Tibial nerve (tissue), 4 donors: ENCODE results near the gene BCL2. TPM values are rescaled to one million over a fixed set of nuclear protein-coding genes. Genes with fewer than 3 reads are reported as not detected.

ENCODE experiments used
- DNase-seq, 2 donors: peaks; one replicate each; pipeline ENCODE4 v3.0.0-alpha.2; 2019; ENCODE audit warnings: low spot score in 2 of 2
- H3K27ac ChIP-seq, 4 donors: fragments of 200-600 bp; sonication (generic) in 3 of 4; one replicate each; pipeline ENCODE4 v1.5.1; 2017 to 2019; ENCODE audit warnings: mild to moderate bottlenecking in 1 of 4
- H3K27me3 ChIP-seq, 2 donors: fragments of 200-600 bp; sonication (generic) in 1 of 2; one replicate each; pipeline versions ENCODE4 v1.5.1 to v1.6.0; 2017 to 2019
- H3K36me3 ChIP-seq, 3 donors: fragments of 200-600 bp; sonication (generic); one replicate each; pipeline ENCODE4 v1.5.1; 2018 to 2019
- H3K4me1 ChIP-seq, 4 donors: fragments of 200-600 bp; sonication (generic) in 3 of 4; one replicate each; pipeline ENCODE4 v1.5.1; 2017 to 2019
- H3K4me3 ChIP-seq, 4 donors: fragments of 200-600 bp; sonication (generic) in 3 of 4; one replicate each; pipeline ENCODE4 v1.5.1; 2017 to 2019; ENCODE audit warnings: mild to moderate bottlenecking in 1 of 4, moderate library complexity in 1 of 4
- H3K9me3 ChIP-seq, 4 donors: fragments of 200-600 bp; sonication (generic) in 3 of 4; one replicate each; pipeline ENCODE4 v1.5.1; 2017 to 2019
- CTCF ChIP-seq, 5 experiments: fragments of 200-600 bp in 3 of 5; fragments of 450-650 bp in 2 of 5; sonication (generic) in 3 of 5; IDR thresholded peaks; one replicate each; pipeline ENCODE4 v1.5.1; 2016 to 2019; ENCODE audit warnings: antibody characterized with exemption in 5 of 5, mild to moderate bottlenecking in 3 of 5, moderate library complexity in 2 of 5
- EP300 ChIP-seq, 2 donors: sonication (generic); formaldehyde crosslinking; IDR thresholded peaks; one replicate each; pipeline ENCODE4 v1.6.1; 2017; ENCODE audit warnings: antibody characterized with exemption in 2 of 2, mild to moderate bottlenecking in 1 of 2
- POLR2A ChIP-seq, 2 donors: fragments of 450-650 bp; IDR thresholded peaks; one replicate each; pipeline ENCODE4 v1.6.1; 2017; ENCODE audit warnings: antibody characterized with exemption in 2 of 2, mild to moderate bottlenecking in 2 of 2, moderate library complexity in 2 of 2
- WGBS, 2 donors: methylation state at CpG; one replicate each; pipeline ENCODE4 v1.1.5; 2018; 5-methylcytosine and 5-hydroxymethylcytosine counted together
- total RNA-seq, 4 donors: library from RNA; depleted of rRNA; stranded (reverse); fragments of >200 nt; gene quantifications; one replicate each; pipeline ENCODE4 v1.1.0, GENCODE V29; 2016

Gene BCL2
- total RNA-seq, 4 donors from 2014 or later: 54.7 to 79.1 (median 67.0) TPM

GRCh38 chr18:63311118-63312018 lies 8.2 kb downstream of the BCL2 start:
- Histone ChIP-seq H3K36me3 (no peaks in the 10 kb centered on the region), H3K9me3 (no peaks in the 10 kb centered on the region), H3K27me3 (no peaks in the 10 kb centered on the region), H3K4me1 (peaks cover 0 to 87% (median 37%) of the 10 kb centered on the region in 4 donors), H3K27ac (peak overlapping the region in 2 of 4 donors; percentile 92 to 96), H3K4me3 (no peak overlapping the region)
- 68 to 78% methylated on average over 8 of the region's 8 CpGs for WGBS, 2 donors
- TF ChIP-seq CTCF (IDR thresholded peaks at IDR 0.05): no peak
- TF ChIP-seq EP300 (IDR thresholded peaks at IDR 0.05): no peak
- no peak for TF ChIP-seq POLR2A (IDR thresholded peaks at IDR 0.05)
- no peak for DNase-seq

GRCh38 chr18:63309422-63309821 lies 10.1 kb downstream of the BCL2 start:
- H3K27ac ChIP-seq: peak overlapping the region in 1 of 4 donors; percentile 89

GRCh38 chr18:63307551-63308200 lies 11.9 kb downstream of the BCL2 start:
- H3K36me3 ChIP-seq: no peaks in the 10 kb centered on the region
- H3K4me3 ChIP-seq: no peak overlapping the region
- no peak for DNase-seq
- peak overlapping the region in 3 of 4 donors; percentile 36 to 89 (median 81) for H3K27ac ChIP-seq
- H3K27me3 ChIP-seq: no peaks in the 10 kb centered on the region
- H3K9me3 ChIP-seq: no peaks in the 10 kb centered on the region
- 39 to 46% methylated on average over 2 of the region's 2 CpGs for WGBS, 2 donors
- TF ChIP-seq POLR2A (IDR thresholded peaks at IDR 0.05): no peak
- no peak for TF ChIP-seq EP300 (IDR thresholded peaks at IDR 0.05)
- no peak for TF ChIP-seq CTCF (IDR thresholded peaks at IDR 0.05)
- peaks cover 0 to 91% (median 47%) of the 10 kb centered on the region in 4 donors for H3K4me1 ChIP-seq

More at GRCh38 chr18:63309422-63309821, 10.1 kb downstream of the BCL2 start:
- Histone ChIP-seq H3K36me3 (no peaks in the 10 kb centered on the region), H3K4me3 (no peak overlapping the region), H3K4me1 (peaks cover 0 to 90% (median 43%) of the 10 kb centered on the region in 4 donors), H3K27me3 (no peaks in the 10 kb centered on the region), H3K9me3 (no peaks in the 10 kb centered on the region)
- 83 to 87% methylated on average over 5 of the region's 5 CpGs for WGBS, 2 donors
- TF ChIP-seq POLR2A (IDR thresholded peaks at IDR 0.05) (no peak), EP300 (IDR thresholded peaks at IDR 0.05) (no peak), CTCF (IDR thresholded peaks at IDR 0.05) (no peak)
- no peak for DNase-seq

- Histone ChIP-seq H3K4me3 (no peak overlapping the region), H3K27me3 (no peaks in the 10 kb centered on the region), H3K36me3 (no peaks in the 10 kb centered on the region), H3K27ac (peak overlapping the region in 2 of 4 donors; percentile 81 to 89), H3K4me1 (peaks cover 0 to 91% (median 48%) of the 10 kb centered on the region in 4 donors), H3K9me3 (no peaks in the 10 kb centered on the region)
- DNase-seq: no peak
- TF ChIP-seq CTCF (IDR thresholded peaks at IDR 0.05) (no peak), POLR2A (IDR thresholded peaks at IDR 0.05) (no peak), EP300 (IDR thresholded peaks at IDR 0.05) (no peak)
- WGBS, 2 donors: 53 to 69% methylated on average over 7 of the region's 7 CpGs
Observed at GRCh38 chr18:63306819-63307550, 12.6 kb downstream of the BCL2 start.
